K562 (cell line): ENCODE results near the gene ERFL. TPM values are rescaled to one million over a fixed set of nuclear protein-coding genes. Genes with fewer than 3 reads are reported as not detected.

ENCODE experiments used
- ARID1B ChIP-seq: fragments of 450-650 bp; IDR thresholded peaks from 2 replicates; pipeline ENCODE4 v1.6.1; 2016; ENCODE audit warnings: antibody characterized with exemption, mild to moderate bottlenecking, inconsistent platforms
- CSDE1 ChIP-seq, 2 experiments: fragments of 450-650 bp; IDR thresholded peaks; 2 replicates each; pipeline ENCODE4 v1.6.1; 2016; ENCODE audit warnings: mild to moderate bottlenecking in 1 of 2
- NFIC ChIP-seq: fragments of 450-650 bp; IDR thresholded peaks from 2 replicates; pipeline ENCODE4 v1.6.1; 2017; ENCODE audit warnings: mild to moderate bottlenecking, inconsistent platforms
- SP1 ChIP-seq: sonication (generic); formaldehyde crosslinking; IDR thresholded peaks from 2 replicates; pipeline ENCODE4 v1.8.1; 2022; ENCODE audit warnings: mild to moderate bottlenecking, missing genetic modification reagents
- TCFL5 ChIP-seq: fragments of 250-450 bp; sonication (Bioruptor Pico); conservative IDR thresholded peaks from 2 replicates; pipeline ENCODE4 v1.6.1; 2021; ENCODE audit warnings: mild to moderate bottlenecking, moderate library complexity, matching md5 sums
- polyA plus RNA-seq, 8 experiments: library from polyadenylated mRNA; depleted of rRNA in 4 of 8; stranded (reverse) in 5 of 8; unstranded in 3 of 8; fragments of >200 nt; fragmentation: Nextera tagmentation in 2 of 8; fragmentation: Illumina TruSeq in 1 of 8; extraction: Ambion mirVana in 2 of 8; extraction: Trizol in 1 of 8; gene quantifications; 2 replicates each; pipeline versions ENCODE4 v1.2.1 to v1.2.3, GENCODE V29; 2011 to 2014; ENCODE audit warnings: inconsistent platforms in 1 of 8, missing spikeins in 1 of 8
- total RNA-seq, 7 experiments: library from RNA; depleted of rRNA in 6 of 7; stranded (reverse); fragments of >200 nt in 6 of 7; fragmentation: Illumina TruSeq in 2 of 7; extraction: Trizol in 2 of 7; gene quantifications; 2 replicates each; pipeline versions ENCODE4 v1.2.1 to v1.2.3, GENCODE V29; 2011 to 2021; ENCODE audit warnings: low replicate concordance in 1 of 7
- TF ChIP-seq, protein P1 (sequence below): sonication (generic); formaldehyde crosslinking; IDR thresholded peaks from 2 replicates; pipeline ENCODE4 v1.8.0; 2022; ENCODE audit warnings: missing genetic modification reagents, mild to moderate bottlenecking, borderline replicate concordance
- TF ChIP-seq, protein P2 (sequence below): fragments of 450-650 bp; IDR thresholded peaks from 2 replicates; pipeline ENCODE4 v1.6.1; 2016; ENCODE audit warnings: antibody characterized with exemption

Gene ERFL
- total and polyA plus RNA-seq, 9 of the 15 experiments (the other 6 are each of a cell fraction or from before 2014, with no cell fraction given), result 0.07 to 0.75 (median 0.32) TPM; not detected in 4

DNA sequence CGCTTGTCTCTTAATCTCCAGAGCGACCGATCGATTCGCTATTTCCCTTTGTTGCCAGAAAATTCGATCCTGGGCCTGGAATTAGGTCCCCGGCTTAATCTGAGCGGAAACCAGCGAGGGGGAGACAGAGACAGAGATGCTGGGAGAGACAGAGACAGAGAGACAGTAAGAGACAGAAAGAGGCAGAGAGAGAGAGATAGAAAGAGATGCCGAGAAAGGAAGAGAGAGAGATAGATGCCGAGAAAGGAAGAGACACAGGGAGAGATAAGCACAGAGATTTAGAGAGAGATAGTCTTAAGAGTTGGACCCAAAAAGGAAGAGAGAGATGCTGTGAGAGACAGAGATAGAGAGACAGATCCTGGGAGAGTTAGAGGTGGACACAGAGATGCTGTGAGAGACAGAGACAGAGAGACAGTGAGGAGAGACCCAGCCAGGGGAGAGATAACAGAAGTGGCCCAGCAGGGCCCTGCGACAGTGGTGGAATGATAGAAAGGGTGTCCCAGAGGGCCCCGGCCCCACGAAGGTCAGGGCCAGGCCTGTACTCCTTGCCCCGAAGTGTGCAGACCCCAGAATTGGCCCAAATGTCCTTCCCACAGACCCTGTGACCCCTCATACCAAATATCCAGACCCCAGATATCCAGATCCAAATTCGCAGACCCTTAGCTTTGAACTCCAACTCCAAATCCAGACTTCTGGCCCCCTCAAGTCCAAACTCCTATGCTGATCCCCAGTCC, 1.3 kb downstream of the ERFL start (continued):
- TF ChIP-seq, protein P1, sequence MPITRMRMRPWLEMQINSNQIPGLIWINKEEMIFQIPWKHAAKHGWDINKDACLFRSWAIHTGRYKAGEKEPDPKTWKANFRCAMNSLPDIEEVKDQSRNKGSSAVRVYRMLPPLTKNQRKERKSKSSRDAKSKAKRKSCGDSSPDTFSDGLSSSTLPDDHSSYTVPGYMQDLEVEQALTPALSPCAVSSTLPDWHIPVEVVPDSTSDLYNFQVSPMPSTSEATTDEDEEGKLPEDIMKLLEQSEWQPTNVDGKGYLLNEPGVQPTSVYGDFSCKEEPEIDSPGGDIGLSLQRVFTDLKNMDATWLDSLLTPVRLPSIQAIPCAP (CRISPR knock-in tag), result no peak
- 0 out of 2 replicates have a peak, but pooled peaks have one; percentile 31 for TF ChIP-seq ARID1B
- TF ChIP-seq SP1 (CRISPR knock-in tag), result no peak
- TF ChIP-seq CSDE1 (IDR thresholded peaks at IDR 0.05), result 0 out of 4 replicates have a peak, but pooled peaks of 1 of the 2 experiments have one; percentile 20
- TF ChIP-seq TCFL5, result no peak
- TF ChIP-seq, protein P2, sequence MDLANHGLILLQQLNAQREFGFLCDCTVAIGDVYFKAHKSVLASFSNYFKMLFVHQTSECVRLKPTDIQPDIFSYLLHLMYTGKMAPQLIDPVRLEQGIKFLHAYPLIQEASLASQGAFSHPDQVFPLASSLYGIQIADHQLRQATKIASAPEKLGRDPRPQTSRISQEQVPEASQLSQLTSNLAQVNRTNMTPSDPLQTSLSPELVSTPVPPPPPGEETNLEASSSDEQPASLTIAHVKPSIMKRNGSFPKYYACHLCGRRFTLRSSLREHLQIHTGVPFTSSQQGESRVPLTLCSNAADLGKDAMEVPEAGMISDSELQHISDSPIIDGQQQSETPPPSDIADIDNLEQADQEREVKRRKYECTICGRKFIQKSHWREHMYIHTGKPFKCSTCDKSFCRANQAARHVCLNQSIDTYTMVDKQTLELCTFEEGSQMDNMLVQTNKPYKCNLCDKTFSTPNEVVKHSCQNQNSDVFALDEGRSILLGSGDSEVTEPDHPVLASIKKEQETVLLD, result peak; percentile 79
- TF ChIP-seq NFIC, result no peak; the same call in 1 of the 2 replicates
